ENCODE data around the gene KCNC3.

KCNC3 gene

GRCh38 chr19:50325310-50326100, 3.7 kb downstream of the KCNC3 start:
- TF ChIP-seq EZH2phosphoT487 (IDR thresholded peaks at IDR 0.05; ENCODE audit: borderline replicate concordance, low read length) (no peak), CTCF (IDR thresholded peaks at IDR 0.05; ENCODE audit: low read depth, low read length, poor library complexity, severe bottlenecking) (no peak)
- no peaks in the 10 kb centered on the region for H3K36me3 ChIP-seq (ENCODE audit: control insufficient read depth, low read length)
- no peak overlapping the region for H3K27ac ChIP-seq (ENCODE audit: low read depth, low read length)
- peaks cover 45% of the 10 kb centered on the region for H3K4me1 ChIP-seq (ENCODE audit: control insufficient read depth, low read length)
- 0 out of 2 replicates have a peak, but pooled peaks cover 3% of the 10 kb centered on the region for H3K79me2 ChIP-seq (ENCODE audit: control insufficient read depth, low read length)
- H3K9me3 ChIP-seq (ENCODE audit: control insufficient read depth, insufficient read depth, low read length) = no peaks in the 10 kb centered on the region
- H3K9me2 ChIP-seq (replicated peaks; ENCODE audit: control insufficient read depth, low read length) = no peaks in the 10 kb centered on the region
- H3K27me3 ChIP-seq (ENCODE audit: control insufficient read depth, low read length) = peaks cover 25% of the 10 kb centered on the region
- peaks cover 16% of the 10 kb centered on the region for H4K20me1 ChIP-seq (ENCODE audit: control insufficient read depth, insufficient read depth, low read depth, low read length)
- peak overlapping the region; percentile 63 for H3K4me2 ChIP-seq (ENCODE audit: low read length)
- peaks cover 5% of the 10 kb centered on the region; the same call in 1 of the 2 replicates for H3F3A ChIP-seq (ENCODE audit: control insufficient read depth, insufficient read depth)
- peak overlapping the region; percentile 68 for H3K4me3 ChIP-seq (ENCODE audit: low read length)

- Histone ChIP-seq H3K79me2 (ENCODE audit: control insufficient read depth, low read length) (no peaks in the 10 kb centered on the region), H3K27ac (ENCODE audit: low read depth, low read length) (no peak overlapping the region), H4K20me1 (ENCODE audit: control insufficient read depth, insufficient read depth, low read depth, low read length) (peaks cover 16% of the 10 kb centered on the region), H3K27me3 (ENCODE audit: control insufficient read depth, low read length) (peaks cover 25% of the 10 kb centered on the region), H3K9me3 (ENCODE audit: control insufficient read depth, insufficient read depth, low read length) (no peaks in the 10 kb centered on the region), H3F3A (ENCODE audit: control insufficient read depth, insufficient read depth) (0 out of 2 replicates have a peak, but pooled peaks cover 3% of the 10 kb centered on the region), H3K36me3 (ENCODE audit: control insufficient read depth, low read length) (no peaks in the 10 kb centered on the region), H3K4me3 (ENCODE audit: low read length) (no peak overlapping the region), H3K4me2 (ENCODE audit: low read length) (no peak overlapping the region), H3K9me2 (replicated peaks; ENCODE audit: control insufficient read depth, low read length) (no peaks in the 10 kb centered on the region), H3K4me1 (ENCODE audit: control insufficient read depth, low read length) (peaks cover 34% of the 10 kb centered on the region)
- no peak for TF ChIP-seq CTCF (IDR thresholded peaks at IDR 0.05; ENCODE audit: low read depth, low read length, poor library complexity, severe bottlenecking)
- no peak for TF ChIP-seq EZH2phosphoT487 (IDR thresholded peaks at IDR 0.05; ENCODE audit: borderline replicate concordance, low read length)
These were observed 4.8 kb downstream of the KCNC3 start for GRCh38 chr19:50324331-50324730.

- no peaks in the 10 kb centered on the region for H3K9me2 ChIP-seq (replicated peaks; ENCODE audit: control insufficient read depth, low read length)
- peaks cover 16% of the 10 kb centered on the region for H4K20me1 ChIP-seq (ENCODE audit: control insufficient read depth, insufficient read depth, low read depth, low read length)
- H3K4me2 ChIP-seq (ENCODE audit: low read length) = no peak overlapping the region
- TF ChIP-seq EZH2phosphoT487 (IDR thresholded peaks at IDR 0.05; ENCODE audit: borderline replicate concordance, low read length) (no peak), CTCF (IDR thresholded peaks at IDR 0.05; ENCODE audit: low read depth, low read length, poor library complexity, severe bottlenecking) (no peak)
- peaks cover 34% of the 10 kb centered on the region for H3K4me1 ChIP-seq (ENCODE audit: control insufficient read depth, low read length)
- H3K36me3 ChIP-seq (ENCODE audit: control insufficient read depth, low read length) = no peaks in the 10 kb centered on the region
- H3K9me3 ChIP-seq (ENCODE audit: control insufficient read depth, insufficient read depth, low read length) = no peaks in the 10 kb centered on the region
- 0 out of 2 replicates have a peak, but pooled peaks cover 3% of the 10 kb centered on the region for H3F3A ChIP-seq (ENCODE audit: control insufficient read depth, insufficient read depth)
- peaks cover 25% of the 10 kb centered on the region for H3K27me3 ChIP-seq (ENCODE audit: control insufficient read depth, low read length)
- H3K4me3 ChIP-seq (ENCODE audit: low read length) = no peak overlapping the region
- no peaks in the 10 kb centered on the region for H3K79me2 ChIP-seq (ENCODE audit: control insufficient read depth, low read length)
- H3K27ac ChIP-seq (ENCODE audit: low read depth, low read length) = no peak overlapping the region
These were observed 5.4 kb downstream of the KCNC3 start for GRCh38 chr19:50323782-50324133.

Measured in DOHH2 (cell line).